Esophagus muscularis mucosa (tissue), 4 donors: ENCODE data around the gene USP35.

Experiments
- EP300 ChIP-seq: sonication (generic); formaldehyde crosslinking; IDR thresholded peaks from one replicate; pipeline ENCODE4 v1.6.1; 2017; ENCODE audit warnings: antibody characterized with exemption
- POLR2A ChIP-seq: fragments of 450-650 bp; IDR thresholded peaks from one replicate; pipeline ENCODE4 v1.6.1; 2017; ENCODE audit warnings: antibody characterized with exemption, moderate library complexity, mild to moderate bottlenecking, low read depth
- POLR2AphosphoS5 ChIP-seq, 2 donors: sonication (generic); formaldehyde crosslinking; IDR thresholded peaks; one replicate each; pipeline ENCODE4 v1.6.1; 2017; ENCODE audit warnings: antibody characterized with exemption in 2 of 2
- TF ChIP-seq, protein P1 (sequence below), 3 experiments: fragments of 200-600 bp in 2 of 3; fragments of 450-650 bp in 1 of 3; sonication (generic) in 2 of 3; IDR thresholded peaks; one replicate each; pipeline ENCODE4 v1.5.1; 2017 to 2019; ENCODE audit warnings: antibody characterized with exemption in 3 of 3, mild to moderate bottlenecking in 2 of 3, moderate library complexity in 1 of 3

DNA sequence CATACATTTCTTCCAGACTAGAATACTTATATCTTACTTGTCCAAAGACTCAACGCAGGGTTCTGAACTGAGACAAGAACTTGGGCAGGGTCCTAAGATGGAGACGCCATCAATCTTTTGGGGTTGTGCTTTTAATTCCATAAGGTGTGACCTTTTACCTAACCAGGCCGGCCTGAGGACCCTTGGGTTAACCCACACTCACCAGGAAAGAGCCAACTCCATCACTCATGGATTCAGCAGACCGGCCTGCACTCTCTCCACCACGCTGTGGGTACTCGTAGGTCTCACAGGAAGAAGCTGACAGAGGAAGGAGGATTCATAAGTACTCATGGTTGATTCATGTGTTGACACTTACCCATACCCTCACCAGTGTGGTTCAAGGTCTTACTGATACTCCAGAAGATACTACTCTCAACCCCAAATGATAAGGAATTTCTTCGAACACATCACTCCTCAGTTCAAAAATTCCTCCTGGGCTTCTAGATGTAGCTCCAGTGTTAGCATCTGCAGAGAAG, 36.2 kb downstream of the USP35 start:
- TF ChIP-seq, protein P1, sequence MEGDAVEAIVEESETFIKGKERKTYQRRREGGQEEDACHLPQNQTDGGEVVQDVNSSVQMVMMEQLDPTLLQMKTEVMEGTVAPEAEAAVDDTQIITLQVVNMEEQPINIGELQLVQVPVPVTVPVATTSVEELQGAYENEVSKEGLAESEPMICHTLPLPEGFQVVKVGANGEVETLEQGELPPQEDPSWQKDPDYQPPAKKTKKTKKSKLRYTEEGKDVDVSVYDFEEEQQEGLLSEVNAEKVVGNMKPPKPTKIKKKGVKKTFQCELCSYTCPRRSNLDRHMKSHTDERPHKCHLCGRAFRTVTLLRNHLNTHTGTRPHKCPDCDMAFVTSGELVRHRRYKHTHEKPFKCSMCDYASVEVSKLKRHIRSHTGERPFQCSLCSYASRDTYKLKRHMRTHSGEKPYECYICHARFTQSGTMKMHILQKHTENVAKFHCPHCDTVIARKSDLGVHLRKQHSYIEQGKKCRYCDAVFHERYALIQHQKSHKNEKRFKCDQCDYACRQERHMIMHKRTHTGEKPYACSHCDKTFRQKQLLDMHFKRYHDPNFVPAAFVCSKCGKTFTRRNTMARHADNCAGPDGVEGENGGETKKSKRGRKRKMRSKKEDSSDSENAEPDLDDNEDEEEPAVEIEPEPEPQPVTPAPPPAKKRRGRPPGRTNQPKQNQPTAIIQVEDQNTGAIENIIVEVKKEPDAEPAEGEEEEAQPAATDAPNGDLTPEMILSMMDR (IDR thresholded peaks at IDR 0.05) = no peak
- TF ChIP-seq POLR2A = no peak
- TF ChIP-seq EP300 = no peak
- TF ChIP-seq POLR2AphosphoS5 (IDR thresholded peaks at IDR 0.05) = no peak
